Keratinocyte (primary cell): ENCODE data around the gene PTPRT. TPM values are rescaled to one million over a fixed set of nuclear protein-coding genes. Genes with fewer than 3 reads are reported as not detected.

Experiments
- DNase-seq: peaks from one replicate; pipeline ENCODE4 v3.0.0-alpha.2; 2011; ENCODE audit warnings: low read depth, missing footprints, low spot score
- FAIRE-seq: peaks from 2 replicates; lab custom pipeline; 2011; peaks lifted over from hg19 to GRCh38; lab: Jason Lieb, UNC
- H2AFZ ChIP-seq: 2 replicates; pipeline ENCODE4 v1.6.0; 2012; ENCODE audit warnings: low read length, control low read depth, inconsistent platforms; ENCODE audit not compliant: control insufficient read depth
- H3K27ac ChIP-seq: 2 replicates; pipeline ENCODE4 v1.5.1; 2011; ENCODE audit warnings: low read length; ENCODE audit not compliant: control insufficient read depth, insufficient read depth
- H3K27me3 ChIP-seq: 3 replicates; pipeline ENCODE4 v1.6.0; 2011; ENCODE audit warnings: low read length; ENCODE audit not compliant: control insufficient read depth, insufficient read depth; ENCODE audit errors: extremely low read depth
- H3K36me3 ChIP-seq, 2 experiments: 2 replicates in 1 of 2; 3 replicates in 1 of 2; pipeline ENCODE4 v1.5.1; 2011; ENCODE audit warnings: low read length in 2 of 2, mild to moderate bottlenecking in 1 of 2; ENCODE audit not compliant: control insufficient read depth in 2 of 2, insufficient read depth in 2 of 2; ENCODE audit errors: extremely low read depth in 1 of 2
- H3K4me1 ChIP-seq: 3 replicates; pipeline ENCODE4 v1.5.1; 2011; ENCODE audit warnings: low read length; ENCODE audit not compliant: control insufficient read depth, insufficient read depth; ENCODE audit errors: extremely low read depth
- H3K4me2 ChIP-seq: 3 replicates; pipeline ENCODE4 v1.6.0; 2011; ENCODE audit warnings: low read depth, low read length; ENCODE audit not compliant: control insufficient read depth, insufficient read depth; ENCODE audit errors: extremely low read depth
- H3K4me3 ChIP-seq, 3 experiments: fragments of 200-600 bp in 1 of 3; sonication (generic) in 1 of 3; 2 replicates in 2 of 3; 3 replicates in 1 of 3; pipeline ENCODE4 v1.5.1; 2011 to 2016; ENCODE audit warnings: low read length in 3 of 3, mild to moderate bottlenecking in 3 of 3, control low read depth in 2 of 3, inconsistent platforms in 1 of 3, low read depth in 1 of 3, mixed read lengths in 1 of 3, mixed run types in 1 of 3, moderate library complexity in 1 of 3; ENCODE audit not compliant: control insufficient read depth in 2 of 3, insufficient read depth in 2 of 3; ENCODE audit errors: extremely low read depth in 1 of 3
- H3K79me2 ChIP-seq: 2 replicates; pipeline ENCODE4 v1.6.0; 2012; ENCODE audit warnings: low read length; ENCODE audit not compliant: control insufficient read depth, insufficient read depth
- H3K9ac ChIP-seq: 3 replicates; pipeline ENCODE4 v1.6.0; 2011; ENCODE audit warnings: low read length; ENCODE audit not compliant: control insufficient read depth, insufficient read depth; ENCODE audit errors: extremely low read depth
- H3K9me1 ChIP-seq: 3 replicates; pipeline ENCODE4 v1.6.0; 2011; ENCODE audit warnings: low read length; ENCODE audit not compliant: control insufficient read depth, insufficient read depth; ENCODE audit errors: extremely low read depth
- H3K9me3 ChIP-seq: 2 replicates; pipeline ENCODE4 v1.5.1; 2012; ENCODE audit warnings: low read depth, low read length; ENCODE audit not compliant: control insufficient read depth
- H4K20me1 ChIP-seq: 3 replicates; pipeline ENCODE4 v1.6.0; 2011; ENCODE audit warnings: low read length; ENCODE audit not compliant: control insufficient read depth, insufficient read depth; ENCODE audit errors: extremely low read depth
- CTCF ChIP-seq, 3 experiments: IDR thresholded peaks in 1 of 3; conservative IDR thresholded peaks in 1 of 3; optimal IDR thresholded peaks in 1 of 3; 2 replicates in 2 of 3; 3 replicates in 1 of 3; pipeline versions ENCODE3 to v1.5.1; 2011; ENCODE audit warnings: low read length in 3 of 3, mild to moderate bottlenecking in 3 of 3, moderate library complexity in 2 of 3, control low read depth in 1 of 3, inconsistent platforms in 1 of 3; ENCODE audit not compliant: insufficient read depth in 2 of 3; ENCODE audit errors: extremely low read depth in 1 of 3
- EZH2 ChIP-seq: IDR thresholded peaks from one replicate; pipeline ENCODE4 v1.6.1; 2012; ENCODE audit warnings: inconsistent platforms, mild to moderate bottlenecking, low read length, moderate library complexity
- dilution Hi-C: fragments of 300-500 bp; cut with MboI; formaldehyde crosslinking; loops from one replicate; pipeline ENCODE4 v1.7.0; 2020; ENCODE audit warnings: low sequenced_read_pairs; ENCODE audit not compliant: extremely low pct_ligation_motif_present
- polyA plus RNA-seq, 5 experiments: library from polyadenylated mRNA; depleted of rRNA in 3 of 5; stranded (reverse) in 3 of 5; stranded (forward) in 1 of 5; unstranded in 1 of 5; fragments of >200 nt; gene quantifications; 1 replicate in 1 of 5; 2 replicates in 3 of 5; 3 replicates in 1 of 5; pipeline versions ENCODE4 v1.2.1 to v1.2.3, GENCODE V29; 2011 to 2012; ENCODE audit warnings: missing spikeins in 2 of 5, low read depth in 1 of 5, low replicate concordance in 1 of 5

Gene PTPRT
- polyA plus RNA-seq, 1 donor (not counting 4 experiments of a cell fraction or from before 2014, with no cell fraction given): not detected

GRCh38 chr20:42361402-42361970, 828.2 kb downstream of the PTPRT start:
- Histone ChIP-seq H3K9me1 (no peaks in the 10 kb centered on the region), H3K27ac (no peak overlapping the region), H3K4me2 (no peak overlapping the region), H3K4me3 (no peak overlapping the region), H3K9ac (no peak overlapping the region), H3K27me3 (no peaks in the 10 kb centered on the region), H3K79me2 (no peaks in the 10 kb centered on the region), H3K36me3 (no peaks in the 10 kb centered on the region), H2AFZ (no peak overlapping the region), H3K9me3 (no peaks in the 10 kb centered on the region), H3K4me1 (no peaks in the 10 kb centered on the region), H4K20me1 (no peaks in the 10 kb centered on the region)
- TF ChIP-seq EZH2 (no peak), CTCF (optimal IDR thresholded peaks at IDR 0.05 in 1 of 3, IDR thresholded peaks at IDR 0.05 in 1 of 3, conservative IDR thresholded peaks at IDR 0.05 in 1 of 3; ENCODE audit: extremely low read depth in 1 of 3, insufficient read depth in 2 of 3, low read length in 3 of 3) (no peak)
- FAIRE-seq: no peak
- dilution Hi-C loops: no loop called here
- DNase-seq: no peak

- Histone ChIP-seq H3K4me2 (no peak overlapping the region), H4K20me1 (no peaks in the 10 kb centered on the region), H3K27me3 (no peaks in the 10 kb centered on the region), H3K4me3 (no peak overlapping the region), H2AFZ (no peak overlapping the region), H3K9me1 (no peaks in the 10 kb centered on the region), H3K79me2 (no peaks in the 10 kb centered on the region), H3K4me1 (no peaks in the 10 kb centered on the region), H3K9me3 (no peaks in the 10 kb centered on the region), H3K36me3 (no peaks in the 10 kb centered on the region), H3K9ac (no peak overlapping the region), H3K27ac (no peak overlapping the region)
- no peak for FAIRE-seq
- TF ChIP-seq CTCF (optimal IDR thresholded peaks at IDR 0.05 in 1 of 3, IDR thresholded peaks at IDR 0.05 in 1 of 3, conservative IDR thresholded peaks at IDR 0.05 in 1 of 3; ENCODE audit: extremely low read depth in 1 of 3, insufficient read depth in 2 of 3, low read length in 3 of 3): no peak
- no peak for TF ChIP-seq EZH2
- dilution Hi-C loops: no loop called here
- DNase-seq: no peak
Observed at GRCh38 chr20:42360621-42361020, 829.1 kb downstream of the PTPRT start.
